ENCODE data around the gene PLB1.

Gene PLB1

GRCh38 chr2:28616396-28616999 is 120.6 kb downstream of the PLB1 start:
- DNase-seq = no peak

GRCh38 chr2:28617502-28618184 is 121.8 kb downstream of the PLB1 start:
- no peak for DNase-seq

GRCh38 chr2:28618221-28619141 is 122.6 kb downstream of the PLB1 start:
- no peak for DNase-seq

- DNase-seq = no peak
Measured at GRCh38 chr2:28619213-28620196, 123.6 kb downstream of the PLB1 start.

GRCh38 chr2:28620291-28620793 is 124.5 kb downstream of the PLB1 start:
- peak in 1 of 2 donors; percentile 31 for DNase-seq

GRCh38 chr2:28620801-28621171 is 124.9 kb downstream of the PLB1 start:
- DNase-seq = no peak

GRCh38 chr2:28621172-28622100 is 125.6 kb downstream of the PLB1 start:
- DNase-seq = peak; percentile 94 to 95

GRCh38 chr2:28622101-28622499 is 126.2 kb downstream of the PLB1 start:
- no peak for DNase-seq

- DNase-seq = peak in 1 of 2 donors; percentile 27
Measured at GRCh38 chr2:28623582-28624405, 127.9 kb downstream of the PLB1 start.

GRCh38 chr2:28624436-28624792 is 128.6 kb downstream of the PLB1 start:
- no peak for DNase-seq

GRCh38 chr2:28624793-28625701 is 129.2 kb downstream of the PLB1 start:
- DNase-seq = peak; percentile 83 to 88

- DNase-seq = no peak
Measured at GRCh38 chr2:28626376-28626775, 130.5 kb downstream of the PLB1 start.

- DNase-seq = no peak
Measured at GRCh38 chr2:28626891-28627421, 131.1 kb downstream of the PLB1 start.

- no peak for DNase-seq
Measured at GRCh38 chr2:28627722-28628480, 132.0 kb downstream of the PLB1 start.

GRCh38 chr2:28628506-28628905 is 132.6 kb downstream of the PLB1 start:
- no peak for DNase-seq

GRCh38 chr2:28628987-28629386 is 133.1 kb downstream of the PLB1 start:
- no peak for DNase-seq

GRCh38 chr2:28629910-28630309 is 134.1 kb downstream of the PLB1 start:
- no peak for DNase-seq

GRCh38 chr2:28630341-28630740 is 134.5 kb downstream of the PLB1 start:
- DNase-seq = no peak

Measured in CD4-positive, alpha-beta T cell treated with Interleukin-1 beta for 1 hour (primary cell).